Skin of body (tissue), 2 donors: Measurements from ENCODE around the gene ASXL2. TPM values are rescaled to one million over a fixed set of nuclear protein-coding genes. Genes with fewer than 3 reads are reported as not detected.
"Not testable (repeated sequence)": the region's sequence is repeated elsewhere in the genome, so short reads cannot be mapped to it uniquely, and the experiment has no call there.

Source experiments
- DNase-seq: peaks from one replicate; lab custom pipeline; 2025; lab: John Stamatoyannopoulos, UW
- total RNA-seq: library from RNA; depleted of rRNA; stranded (reverse); fragments of >200 nt; gene quantifications from one replicate; pipeline ENCODE4 v1.2.3, GENCODE V29; 2014

The ASXL2 gene
- 9.9 TPM for total RNA-seq

GRCh38 chr2:25878361-25879132 lies at the start of gene ASXL2:
Gene ASXL2 (minus strand): TSS chr2:25878487. CDS start chr2:25878222, 265 bp downstream.
- DNase-seq = peak; percentile 97

GRCh38 chr2:25926984-25927756 lies 48.9 kb upstream of the ASXL2 start:
- DNase-seq = no peak

- DNase-seq = no peak
These were observed 44.2 kb upstream of the ASXL2 start for GRCh38 chr2:25922501-25922900.

GRCh38 chr2:25920786-25921415 lies 42.6 kb upstream of the ASXL2 start:
- DNase-seq = no peak

GRCh38 chr2:25920336-25920735 lies 42.0 kb upstream of the ASXL2 start:
- DNase-seq = no peak

- DNase-seq = no peak
These were observed 39.5 kb upstream of the ASXL2 start for GRCh38 chr2:25917832-25918231.

GRCh38 chr2:25917411-25917810 lies 39.1 kb upstream of the ASXL2 start:
- DNase-seq = not testable (repeated sequence)

- not testable (repeated sequence) for DNase-seq
These were observed 37.9 kb upstream of the ASXL2 start for GRCh38 chr2:25915944-25916772.

GRCh38 chr2:25915411-25915810 lies 37.1 kb upstream of the ASXL2 start:
- not testable (repeated sequence) for DNase-seq

- DNase-seq = not testable (repeated sequence)
These were observed 35.3 kb upstream of the ASXL2 start for GRCh38 chr2:25913696-25913973.

- no peak for DNase-seq
These were observed 34.8 kb upstream of the ASXL2 start for GRCh38 chr2:25912851-25913695.

GRCh38 chr2:25909574-25909973 lies 31.3 kb upstream of the ASXL2 start:
- DNase-seq = not testable (repeated sequence)

GRCh38 chr2:25905126-25905525 lies 26.8 kb upstream of the ASXL2 start:
- DNase-seq = no peak

- no peak for DNase-seq
These were observed 25.0 kb upstream of the ASXL2 start for GRCh38 chr2:25903216-25903776.

GRCh38 chr2:25899404-25899970 lies 21.2 kb upstream of the ASXL2 start:
- DNase-seq = no peak

- no peak for DNase-seq
These were observed 19.2 kb upstream of the ASXL2 start for GRCh38 chr2:25897506-25897905.

- not testable (repeated sequence) for DNase-seq
These were observed 18.0 kb upstream of the ASXL2 start for GRCh38 chr2:25896308-25896707.

GRCh38 chr2:25895610-25896009 lies 17.3 kb upstream of the ASXL2 start:
- no peak for DNase-seq

- DNase-seq = no peak
These were observed 16.7 kb upstream of the ASXL2 start for GRCh38 chr2:25895018-25895417.
